SU-DHL-6 (cell line): ENCODE data around the gene NTM.

ENCODE experiments used
- CTCF ChIP-seq: fragments of 200-600 bp; sonication (generic); IDR thresholded peaks from one replicate; pipeline ENCODE4 v1.5.1; 2017; ENCODE audit warnings: antibody characterized with exemption, mild to moderate bottlenecking, low read length, moderate library complexity; ENCODE audit not compliant: insufficient read depth, poor library complexity, severe bottlenecking
- EZH2phosphoT487 ChIP-seq: fragments of 200-600 bp; sonication (generic), shearing (Covaris generic); conservative IDR thresholded peaks from 2 replicates; pipeline ENCODE4 v1.6.1; 2018; ENCODE audit warnings: mild to moderate bottlenecking, antibody characterized with exemption, low read length, moderate library complexity, mixed read lengths

- TF ChIP-seq CTCF (no peak), EZH2phosphoT487 (no peak)
Observed at GRCh38 chr11:131815590-131815989, 445.2 kb downstream of the NTM start.
